ENCODE measurements around the gene PGBD5. TPM values are rescaled to one million over a fixed set of nuclear protein-coding genes. Genes with fewer than 3 reads are reported as not detected.

The PGBD5 gene
- total RNA-seq, 1 donor from 2014 or later = 1.8 TPM

DNA sequence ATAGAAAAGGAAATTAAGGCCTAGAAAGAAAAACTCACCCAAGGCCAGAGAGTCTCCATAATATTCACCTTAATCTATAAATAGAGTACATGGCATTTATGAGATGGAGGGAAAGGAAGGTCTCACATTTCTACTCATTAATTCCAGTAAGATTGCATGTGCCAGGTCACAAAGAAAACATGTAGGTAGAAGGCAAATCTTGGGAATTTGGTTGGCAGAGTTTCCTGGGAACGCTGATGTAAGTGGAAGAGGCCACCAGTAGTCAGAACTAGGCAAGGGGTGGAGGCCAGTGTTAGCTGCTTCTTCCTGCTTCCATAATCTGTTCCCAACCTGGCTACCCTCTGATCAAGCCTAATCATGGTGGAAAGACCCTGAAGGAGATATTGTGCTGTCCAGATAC is 29.2 kb upstream of the PGBD5 start:
- H3K4me1 Mint-ChIP-seq (ENCODE audit: low read depth) = peaks cover 13% of the 10 kb centered on the region
- H3K27me3 Mint-ChIP-seq (ENCODE audit: low read depth) = peaks cover 23% of the 10 kb centered on the region
- TF ChIP-seq, protein P1, sequence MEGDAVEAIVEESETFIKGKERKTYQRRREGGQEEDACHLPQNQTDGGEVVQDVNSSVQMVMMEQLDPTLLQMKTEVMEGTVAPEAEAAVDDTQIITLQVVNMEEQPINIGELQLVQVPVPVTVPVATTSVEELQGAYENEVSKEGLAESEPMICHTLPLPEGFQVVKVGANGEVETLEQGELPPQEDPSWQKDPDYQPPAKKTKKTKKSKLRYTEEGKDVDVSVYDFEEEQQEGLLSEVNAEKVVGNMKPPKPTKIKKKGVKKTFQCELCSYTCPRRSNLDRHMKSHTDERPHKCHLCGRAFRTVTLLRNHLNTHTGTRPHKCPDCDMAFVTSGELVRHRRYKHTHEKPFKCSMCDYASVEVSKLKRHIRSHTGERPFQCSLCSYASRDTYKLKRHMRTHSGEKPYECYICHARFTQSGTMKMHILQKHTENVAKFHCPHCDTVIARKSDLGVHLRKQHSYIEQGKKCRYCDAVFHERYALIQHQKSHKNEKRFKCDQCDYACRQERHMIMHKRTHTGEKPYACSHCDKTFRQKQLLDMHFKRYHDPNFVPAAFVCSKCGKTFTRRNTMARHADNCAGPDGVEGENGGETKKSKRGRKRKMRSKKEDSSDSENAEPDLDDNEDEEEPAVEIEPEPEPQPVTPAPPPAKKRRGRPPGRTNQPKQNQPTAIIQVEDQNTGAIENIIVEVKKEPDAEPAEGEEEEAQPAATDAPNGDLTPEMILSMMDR (IDR thresholded peaks at IDR 0.05) = no peak
- no peak overlapping the region for H3K4me3 Mint-ChIP-seq (ENCODE audit: unreplicated experiment)
- H3K36me3 Mint-ChIP-seq (ENCODE audit: low read depth) = no peaks in the 10 kb centered on the region
- no peak overlapping the region for H3K27ac Mint-ChIP-seq (ENCODE audit: unreplicated experiment)
- peaks cover 4% of the 10 kb centered on the region for H3K9me3 Mint-ChIP-seq (ENCODE audit: low read depth)
- no peak for DNase-seq (ENCODE audit: low spot score)

- H3K4me1 Mint-ChIP-seq (ENCODE audit: low read depth) = peaks cover 5% of the 10 kb centered on the region
These were observed 27.2 kb upstream of the PGBD5 start for GRCh38 chr1:230453377-230453776.

DNA sequence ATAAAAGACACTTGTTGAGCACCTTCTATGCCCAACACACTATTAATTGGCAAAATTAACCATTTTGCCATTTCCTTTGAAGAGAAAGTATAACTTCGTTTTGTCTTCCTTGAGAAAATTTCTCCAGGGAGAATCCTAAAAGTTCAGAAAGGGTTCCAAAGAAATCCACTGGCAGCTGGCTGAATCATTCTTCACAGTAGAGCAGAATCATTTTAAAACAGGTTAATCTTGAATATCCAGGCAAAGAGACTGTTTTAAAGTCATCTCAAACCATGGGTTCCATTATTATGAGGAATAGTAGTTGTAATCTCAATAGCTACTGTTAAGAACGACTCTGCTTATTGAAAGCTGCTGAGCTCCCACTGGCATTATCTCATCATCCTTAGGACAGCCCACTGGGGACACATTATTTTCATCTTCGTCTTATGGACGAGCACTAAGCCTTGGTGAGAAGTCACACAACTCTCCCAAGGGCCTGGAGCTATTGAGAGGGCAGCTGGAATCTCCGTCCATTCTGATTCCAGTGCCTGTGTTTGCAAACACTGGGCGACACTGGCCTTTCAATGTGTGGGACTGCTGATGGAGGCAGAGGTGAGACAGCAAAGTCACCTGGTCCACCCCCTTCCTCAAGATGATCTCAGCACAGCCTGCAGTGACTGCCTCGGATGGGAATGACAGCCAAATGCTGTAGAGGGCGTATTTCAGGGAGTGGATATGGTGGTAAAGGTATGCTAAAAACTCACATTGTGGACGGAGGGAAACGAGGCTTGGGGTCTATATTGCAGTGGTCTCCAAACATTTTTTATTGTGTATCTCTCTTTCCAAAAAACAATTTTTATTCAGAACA is 15.3 kb upstream of the PGBD5 start:
- Mint-ChIP-seq H3K9me3 (ENCODE audit: low read depth) (peaks cover 20% of the 10 kb centered on the region), H3K27ac (ENCODE audit: unreplicated experiment) (no peak overlapping the region), H3K36me3 (ENCODE audit: low read depth) (peaks cover 3% of the 10 kb centered on the region), H3K4me1 (ENCODE audit: low read depth) (no peaks in the 10 kb centered on the region), H3K27me3 (ENCODE audit: low read depth) (peaks cover 44% of the 10 kb centered on the region), H3K4me3 (ENCODE audit: unreplicated experiment) (no peak overlapping the region)
- DNase-seq (ENCODE audit: low spot score) = no peak
- TF ChIP-seq, protein P1 (IDR thresholded peaks at IDR 0.05) = no peak

More at GRCh38 chr1:230453377-230453776, 27.2 kb upstream of the PGBD5 start:
- H3K27ac Mint-ChIP-seq (ENCODE audit: unreplicated experiment) = no peak overlapping the region
- peaks cover 25% of the 10 kb centered on the region for H3K27me3 Mint-ChIP-seq (ENCODE audit: low read depth)
- H3K9me3 Mint-ChIP-seq (ENCODE audit: low read depth) = peaks cover under 1% of the 10 kb centered on the region
- no peak overlapping the region for H3K4me3 Mint-ChIP-seq (ENCODE audit: unreplicated experiment)
- DNase-seq (ENCODE audit: low spot score) = no peak
- TF ChIP-seq, protein P1 (IDR thresholded peaks at IDR 0.05) = no peak
- no peaks in the 10 kb centered on the region for H3K36me3 Mint-ChIP-seq (ENCODE audit: low read depth)

- peaks cover 5% of the 10 kb centered on the region for H3K9me3 Mint-ChIP-seq (ENCODE audit: low read depth)
- H3K27me3 Mint-ChIP-seq (ENCODE audit: low read depth) = peaks cover 29% of the 10 kb centered on the region
- no peak overlapping the region for H3K27ac Mint-ChIP-seq (ENCODE audit: unreplicated experiment)
- H3K4me3 Mint-ChIP-seq (ENCODE audit: unreplicated experiment) = no peak overlapping the region
- peaks cover 2% of the 10 kb centered on the region for H3K36me3 Mint-ChIP-seq (ENCODE audit: low read depth)
- TF ChIP-seq, protein P1 (IDR thresholded peaks at IDR 0.05) = no peak
- no peak for DNase-seq (ENCODE audit: low spot score)
- no peaks in the 10 kb centered on the region for H3K4me1 Mint-ChIP-seq (ENCODE audit: low read depth)
These were observed 9.0 kb upstream of the PGBD5 start for GRCh38 chr1:230435108-230435507.

DNA sequence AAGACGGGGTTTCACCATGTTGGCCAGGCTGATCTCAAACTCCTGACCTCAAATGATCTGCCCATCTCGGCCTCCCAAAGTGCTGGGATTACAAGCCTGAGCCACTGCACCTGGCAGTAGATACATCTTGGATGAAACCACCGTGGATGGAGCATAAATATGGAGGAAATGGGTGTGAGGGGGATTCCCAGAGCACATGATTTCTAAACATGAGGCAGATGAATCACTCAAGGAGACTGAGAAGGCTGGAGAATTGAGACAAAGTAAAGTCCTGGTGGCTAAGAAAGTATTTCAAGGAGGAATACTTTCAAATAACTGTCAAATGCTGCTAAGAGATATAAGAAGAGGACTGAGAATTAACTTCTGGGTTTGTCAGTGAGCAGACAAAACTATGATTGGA is 5.4 kb upstream of the PGBD5 start:
- H3K36me3 Mint-ChIP-seq (ENCODE audit: low read depth) = no peaks in the 10 kb centered on the region
- H3K4me1 Mint-ChIP-seq (ENCODE audit: low read depth) = no peaks in the 10 kb centered on the region
- TF ChIP-seq, protein P1 (IDR thresholded peaks at IDR 0.05) = no peak
- H3K9me3 Mint-ChIP-seq (ENCODE audit: low read depth) = no peaks in the 10 kb centered on the region
- DNase-seq (ENCODE audit: low spot score) = no peak
- H3K27ac Mint-ChIP-seq (ENCODE audit: unreplicated experiment) = no peak overlapping the region
- H3K27me3 Mint-ChIP-seq (ENCODE audit: low read depth) = peaks cover 23% of the 10 kb centered on the region
- no peak overlapping the region for H3K4me3 Mint-ChIP-seq (ENCODE audit: unreplicated experiment)

Measured in chondrocyte (in vitro differentiated cells).